CD4-positive, alpha-beta T cell treated with Interleukin-17A for 4 hours (primary cell): Measurements from ENCODE around the gene GCNT1.
"Not testable (repeated sequence)": the region's sequence is repeated elsewhere in the genome, so short reads cannot be mapped to it uniquely, and the experiment has no call there.

ENCODE experiments used
- DNase-seq: peaks from one replicate; pipeline ENCODE4 v3.0.0-alpha.2; 2020; ENCODE audit warnings: mixed read lengths

The GCNT1 gene

GRCh38 chr9:76444322-76444929 is 14.6 kb upstream of the GCNT1 start:
- DNase-seq, result no peak

DNA sequence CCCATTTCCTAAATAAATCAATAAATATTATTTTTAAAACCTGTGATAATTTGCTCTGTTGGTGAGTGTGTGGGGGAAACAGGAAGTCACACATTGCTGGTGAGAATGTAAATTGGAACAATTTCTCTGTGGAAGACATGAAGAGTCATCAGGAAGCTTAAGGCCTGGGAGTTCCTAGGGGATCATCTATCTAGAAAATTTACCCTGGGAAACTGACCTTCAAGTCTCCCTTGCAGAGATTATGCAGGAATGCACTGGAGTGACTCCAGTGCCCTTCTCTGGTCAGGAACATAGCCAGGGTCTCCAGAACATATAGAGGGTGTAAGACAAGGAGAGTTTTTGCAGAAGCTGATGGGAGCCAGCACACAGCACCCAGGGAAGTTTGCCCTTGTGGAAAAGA is 13.0 kb upstream of the GCNT1 start:
- DNase-seq, result no peak

- DNase-seq, result no peak
Measured at GRCh38 chr9:76448501-76448900, 10.5 kb upstream of the GCNT1 start.

- no peak for DNase-seq
Measured at GRCh38 chr9:76451234-76451633, 7.7 kb upstream of the GCNT1 start.

DNA sequence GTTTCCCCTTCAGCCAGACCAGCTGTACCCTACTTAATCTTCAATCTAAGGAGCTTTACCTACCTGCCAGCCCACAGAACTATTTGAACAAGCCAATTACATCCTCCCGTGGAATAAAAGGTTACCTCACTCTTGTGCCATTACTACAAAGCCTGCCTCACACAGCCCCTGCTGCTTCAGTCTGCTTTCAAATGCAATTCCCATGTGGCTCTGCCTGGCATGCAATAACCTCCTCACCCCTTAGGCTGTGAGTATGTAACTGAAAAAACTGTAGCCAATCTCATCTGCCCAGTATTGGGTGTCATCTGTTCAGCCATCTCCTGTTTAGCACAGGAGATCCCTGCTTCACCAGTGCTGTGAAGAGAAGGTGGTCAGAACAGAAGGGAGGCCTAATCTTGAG is 6.1 kb upstream of the GCNT1 start:
- no peak for DNase-seq

DNA sequence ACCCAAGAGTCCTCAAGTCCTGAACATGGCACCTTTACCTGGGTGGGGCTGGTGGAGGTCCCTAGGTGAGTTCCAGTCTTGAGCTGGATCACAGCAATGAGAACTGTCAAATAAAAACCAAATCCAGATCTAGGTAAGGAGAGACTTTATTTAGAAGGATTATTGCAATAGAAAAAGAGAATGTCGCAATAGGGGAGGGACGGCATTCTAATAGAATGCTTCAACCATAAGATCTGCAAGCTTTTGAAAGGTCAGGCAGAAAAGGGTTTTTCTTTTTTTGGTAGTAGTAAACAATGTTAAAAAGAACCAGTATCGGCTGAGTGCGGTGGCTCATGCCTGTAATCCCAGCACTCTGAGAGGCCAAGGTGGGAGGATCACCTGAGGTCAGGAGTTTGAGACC is 5.2 kb upstream of the GCNT1 start:
- no peak for DNase-seq

- DNase-seq, result no peak
Measured at GRCh38 chr9:76454311-76454710, 4.7 kb upstream of the GCNT1 start.

DNA sequence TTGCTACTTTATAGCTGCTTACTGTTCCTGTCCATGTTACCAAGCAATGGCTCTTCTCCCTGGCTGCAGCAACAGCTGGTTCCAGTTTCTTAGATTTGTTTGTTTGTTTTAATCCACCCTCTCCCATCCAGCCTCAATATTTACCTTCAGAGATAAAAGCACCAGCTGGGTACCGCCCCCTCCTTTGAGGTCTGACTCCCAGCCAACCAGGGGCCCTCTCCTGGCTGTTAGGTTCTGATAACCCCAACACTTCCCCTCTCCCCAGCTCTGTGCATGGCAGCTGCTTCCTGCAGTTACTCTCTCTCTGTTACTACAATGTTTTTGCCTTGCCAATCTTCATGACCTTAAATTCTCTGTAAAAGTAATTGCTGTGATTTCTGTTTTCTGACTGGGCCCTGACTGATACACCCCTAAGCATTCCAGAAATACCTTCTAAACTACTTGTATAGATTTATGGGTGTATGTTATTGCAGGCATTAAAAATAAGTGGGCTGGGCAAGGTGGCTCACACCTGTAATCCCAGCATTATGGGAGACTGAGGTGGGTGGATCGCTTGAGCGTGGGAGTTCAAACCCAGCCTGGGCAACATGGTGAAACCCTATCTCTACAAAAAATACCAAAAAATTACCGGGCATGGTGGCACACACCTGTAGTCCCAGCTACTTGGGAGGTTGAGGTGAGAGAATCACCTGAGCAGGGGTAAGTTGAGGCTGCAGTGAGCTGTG is 2.6 kb upstream of the GCNT1 start:
- DNase-seq, result peak; percentile 61

- DNase-seq, result peak; percentile 14
Measured at GRCh38 chr9:76459694-76460635, 983 bp downstream of the GCNT1 start.

- DNase-seq, result no peak
Measured at GRCh38 chr9:76462126-76462525, 3.1 kb downstream of the GCNT1 start.

- no peak for DNase-seq
Measured at GRCh38 chr9:76463211-76463610, 4.2 kb downstream of the GCNT1 start.

DNA sequence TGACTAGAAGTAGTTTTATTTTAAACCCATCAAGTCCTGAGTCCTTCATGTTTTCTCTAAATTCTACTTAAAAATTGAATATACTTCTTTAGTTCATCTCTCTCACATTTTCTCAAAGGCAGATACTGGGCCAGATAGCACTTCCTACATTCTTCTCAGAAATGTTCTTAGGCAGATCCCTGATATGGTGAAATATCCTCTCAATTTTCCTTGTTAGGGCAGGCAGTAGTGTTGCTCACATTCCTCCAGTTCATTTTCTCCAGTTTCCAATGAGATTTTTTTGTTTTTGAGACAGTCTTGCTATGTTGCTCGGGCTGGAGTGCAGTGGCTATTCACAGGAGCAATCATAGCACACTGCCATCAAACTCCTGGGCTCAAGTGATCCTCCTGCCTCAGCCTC is 5.7 kb downstream of the GCNT1 start:
- no peak for DNase-seq

- no peak for DNase-seq
Measured at GRCh38 chr9:76465442-76466298, 6.7 kb downstream of the GCNT1 start.

- DNase-seq, result no peak
Measured at GRCh38 chr9:76466299-76466605, 7.3 kb downstream of the GCNT1 start.

GRCh38 chr9:76474419-76474818 is 15.4 kb downstream of the GCNT1 start:
- no peak for DNase-seq

DNA sequence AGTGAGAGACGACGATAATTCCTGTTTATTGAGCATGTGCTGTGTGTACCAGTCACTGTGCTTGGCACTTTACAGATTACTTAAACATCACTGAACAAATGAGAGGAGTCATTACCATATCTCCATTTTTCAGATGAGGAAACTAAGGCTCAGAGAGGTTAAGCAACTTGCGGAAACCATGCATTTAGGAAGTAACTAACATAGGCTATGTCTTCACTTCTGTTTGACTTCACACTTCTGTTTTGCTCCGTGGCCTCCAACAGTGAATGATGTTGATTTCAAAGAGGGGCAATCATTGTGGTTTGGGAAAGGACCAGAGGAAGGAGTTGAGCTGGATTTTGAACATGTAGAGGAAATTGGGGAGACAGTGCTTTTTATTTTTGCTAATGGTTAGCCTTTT is 16.7 kb downstream of the GCNT1 start:
- no peak for DNase-seq

DNA sequence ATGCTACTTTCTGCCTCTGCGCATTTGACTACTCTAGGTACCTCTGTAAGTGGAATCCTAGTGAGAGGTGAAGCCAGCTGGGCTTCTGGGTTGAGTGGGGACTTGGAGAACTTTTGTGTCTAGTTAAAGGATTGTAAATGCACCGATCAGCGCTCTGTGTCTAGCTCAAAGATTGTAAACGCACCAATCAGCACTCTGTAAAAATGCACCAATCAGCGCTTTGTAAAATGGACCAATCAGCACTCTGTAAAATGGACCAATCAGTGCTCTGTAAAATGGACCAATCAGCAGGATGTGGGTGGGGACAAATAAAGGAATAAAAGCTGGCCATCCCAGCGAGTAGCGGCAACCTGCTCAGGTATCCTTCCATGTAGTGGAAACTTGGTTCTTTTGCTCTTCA is 18.8 kb downstream of the GCNT1 start:
- DNase-seq, result not testable (repeated sequence)

- no peak for DNase-seq
Measured at GRCh38 chr9:76478226-76478625, 19.2 kb downstream of the GCNT1 start.

DNA sequence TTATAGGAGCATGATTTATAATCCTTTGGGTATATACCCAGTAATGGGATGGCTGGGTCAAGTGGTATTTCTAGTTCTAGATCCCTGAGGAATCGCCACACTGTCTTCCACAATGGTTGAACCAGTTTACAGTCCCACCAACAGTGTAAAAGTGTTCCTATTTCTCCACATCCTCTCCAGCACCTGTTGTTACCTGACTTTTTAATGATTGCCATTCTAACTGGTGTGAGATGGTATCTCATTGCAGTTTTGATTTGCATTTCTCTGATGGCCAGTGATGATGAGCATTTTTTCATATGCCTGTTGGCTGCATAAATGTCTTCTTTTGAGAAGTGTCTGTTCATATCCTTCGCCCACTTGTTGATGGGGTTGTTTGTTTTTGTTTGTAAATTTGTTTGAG is 20.4 kb downstream of the GCNT1 start:
- DNase-seq, result not testable (repeated sequence)

- DNase-seq, result no peak
Measured at GRCh38 chr9:76486151-76486550, 27.2 kb downstream of the GCNT1 start.

GRCh38 chr9:76490249-76490990 is 31.4 kb downstream of the GCNT1 start:
- no peak for DNase-seq

- not testable (repeated sequence) for DNase-seq
Measured at GRCh38 chr9:76491056-76491455, 32.1 kb downstream of the GCNT1 start.
